K562 (cell line): ENCODE results near the gene DDAH2. TPM values are rescaled to one million over a fixed set of nuclear protein-coding genes. Genes with fewer than 3 reads are reported as not detected.
A peak's percentile ranks its signal among the peaks of the same experiment; 100 is the strongest.

Experiments used
- BHLHE40 ChIP-seq: IDR thresholded peaks from 2 replicates; pipeline ENCODE4 v1.6.1; 2011; ENCODE audit warnings: low read length, improper control_type of control experiment
- CXXC5 ChIP-seq: fragments of 250-450 bp; sonication (Bioruptor Pico); IDR thresholded peaks from 2 replicates; pipeline ENCODE4 v1.8.0; 2022; ENCODE audit warnings: inconsistent platforms, mild to moderate bottlenecking, moderate library complexity
- E2F3 ChIP-seq: fragments of 250-450 bp; sonication (Bioruptor Pico); IDR thresholded peaks from 2 replicates; pipeline ENCODE4 v1.4.0; 2020; ENCODE audit warnings: mild to moderate bottlenecking
- FIP1L1 ChIP-seq: fragments of 200-400 bp; formaldehyde crosslinking; IDR thresholded peaks from 2 replicates; pipeline ENCODE4 v1.6.1; 2018; ENCODE audit warnings: mild to moderate bottlenecking, low read depth, low read length; ENCODE audit not compliant: poor library complexity, severe bottlenecking
- FOXA3 ChIP-seq, 2 experiments: fragments of 450-650 bp in 1 of 2; sonication (generic) in 1 of 2; formaldehyde crosslinking; IDR thresholded peaks in 1 of 2; conservative IDR thresholded peaks in 1 of 2; 2 replicates each; pipeline versions ENCODE4 v1.4.0 to v1.8.0; 2020 to 2022; ENCODE audit warnings: mild to moderate bottlenecking in 2 of 2, missing genetic modification reagents in 1 of 2
- HOXB6 ChIP-seq: fragments of 250-450 bp; sonication (Bioruptor Pico); IDR thresholded peaks from 2 replicates; pipeline ENCODE4 v1.5.1; 2022; ENCODE audit warnings: mild to moderate bottlenecking, borderline replicate concordance
- RBM39 ChIP-seq: fragments of 200-400 bp; formaldehyde crosslinking; optimal IDR thresholded peaks from 2 replicates; pipeline ENCODE3; 2018; ENCODE audit warnings: low read depth, low read length
- SAFB2 ChIP-seq: fragments of 200-400 bp; formaldehyde crosslinking; IDR thresholded peaks from 2 replicates; pipeline ENCODE4 v1.6.1; 2018; ENCODE audit warnings: borderline replicate concordance, low read length, low read depth, moderate library complexity; ENCODE audit not compliant: severe bottlenecking
- SP2 ChIP-seq: IDR thresholded peaks from 2 replicates; pipeline ENCODE4 v1.6.1; 2011; ENCODE audit warnings: mild to moderate bottlenecking, low read depth, low read length, moderate library complexity; ENCODE audit not compliant: poor library complexity, severe bottlenecking; ENCODE audit errors: extremely low read depth
- TCF3 ChIP-seq: sonication (generic); formaldehyde crosslinking; IDR thresholded peaks from 2 replicates; pipeline ENCODE4 v1.4.0; 2020; ENCODE audit warnings: mild to moderate bottlenecking, missing genetic modification reagents
- THRA ChIP-seq: fragments of 450-650 bp; IDR thresholded peaks from 2 replicates; pipeline ENCODE4 v1.6.1; 2017; ENCODE audit warnings: mild to moderate bottlenecking, moderate library complexity
- ZBTB49 ChIP-seq: sonication (generic); formaldehyde crosslinking; IDR thresholded peaks from 2 replicates; pipeline ENCODE4 v1.8.0; 2022; ENCODE audit warnings: missing genetic modification reagents, mild to moderate bottlenecking, borderline replicate concordance
- ZNF583 ChIP-seq: fragments of 250-450 bp; sonication (Bioruptor Pico); IDR thresholded peaks from 2 replicates; pipeline ENCODE4 v1.4.0; 2020
- polyA plus RNA-seq, 8 experiments: library from polyadenylated mRNA; depleted of rRNA in 4 of 8; stranded (reverse) in 5 of 8; unstranded in 3 of 8; fragments of >200 nt; fragmentation: Nextera tagmentation in 2 of 8; fragmentation: Illumina TruSeq in 1 of 8; extraction: Ambion mirVana in 2 of 8; extraction: Trizol in 1 of 8; gene quantifications; 2 replicates each; pipeline versions ENCODE4 v1.2.1 to v1.2.3, GENCODE V29; 2011 to 2014; ENCODE audit warnings: inconsistent platforms in 1 of 8, missing spikeins in 1 of 8
- total RNA-seq, 7 experiments: library from RNA; depleted of rRNA in 6 of 7; stranded (reverse); fragments of >200 nt in 6 of 7; fragmentation: Illumina TruSeq in 2 of 7; extraction: Trizol in 2 of 7; gene quantifications; 2 replicates each; pipeline versions ENCODE4 v1.2.1 to v1.2.3, GENCODE V29; 2011 to 2021; ENCODE audit warnings: low replicate concordance in 1 of 7
- TF ChIP-seq, protein P1 (sequence below): sonication (generic); formaldehyde crosslinking; IDR thresholded peaks from 2 replicates; pipeline ENCODE4 v1.8.0; 2022; ENCODE audit warnings: mild to moderate bottlenecking, missing genetic modification reagents
- TF ChIP-seq, protein P2 (sequence below): sonication (generic); formaldehyde crosslinking; IDR thresholded peaks from 2 replicates; pipeline ENCODE4 v1.8.0; 2022; ENCODE audit warnings: mild to moderate bottlenecking, missing genetic modification reagents

DDAH2 gene
- total and polyA plus RNA-seq, 9 of the 15 experiments (the other 6 are each of a cell fraction or from before 2014, with no cell fraction given): 1.8 to 45.4 (median 21.4) TPM

- TF ChIP-seq, protein P1, sequence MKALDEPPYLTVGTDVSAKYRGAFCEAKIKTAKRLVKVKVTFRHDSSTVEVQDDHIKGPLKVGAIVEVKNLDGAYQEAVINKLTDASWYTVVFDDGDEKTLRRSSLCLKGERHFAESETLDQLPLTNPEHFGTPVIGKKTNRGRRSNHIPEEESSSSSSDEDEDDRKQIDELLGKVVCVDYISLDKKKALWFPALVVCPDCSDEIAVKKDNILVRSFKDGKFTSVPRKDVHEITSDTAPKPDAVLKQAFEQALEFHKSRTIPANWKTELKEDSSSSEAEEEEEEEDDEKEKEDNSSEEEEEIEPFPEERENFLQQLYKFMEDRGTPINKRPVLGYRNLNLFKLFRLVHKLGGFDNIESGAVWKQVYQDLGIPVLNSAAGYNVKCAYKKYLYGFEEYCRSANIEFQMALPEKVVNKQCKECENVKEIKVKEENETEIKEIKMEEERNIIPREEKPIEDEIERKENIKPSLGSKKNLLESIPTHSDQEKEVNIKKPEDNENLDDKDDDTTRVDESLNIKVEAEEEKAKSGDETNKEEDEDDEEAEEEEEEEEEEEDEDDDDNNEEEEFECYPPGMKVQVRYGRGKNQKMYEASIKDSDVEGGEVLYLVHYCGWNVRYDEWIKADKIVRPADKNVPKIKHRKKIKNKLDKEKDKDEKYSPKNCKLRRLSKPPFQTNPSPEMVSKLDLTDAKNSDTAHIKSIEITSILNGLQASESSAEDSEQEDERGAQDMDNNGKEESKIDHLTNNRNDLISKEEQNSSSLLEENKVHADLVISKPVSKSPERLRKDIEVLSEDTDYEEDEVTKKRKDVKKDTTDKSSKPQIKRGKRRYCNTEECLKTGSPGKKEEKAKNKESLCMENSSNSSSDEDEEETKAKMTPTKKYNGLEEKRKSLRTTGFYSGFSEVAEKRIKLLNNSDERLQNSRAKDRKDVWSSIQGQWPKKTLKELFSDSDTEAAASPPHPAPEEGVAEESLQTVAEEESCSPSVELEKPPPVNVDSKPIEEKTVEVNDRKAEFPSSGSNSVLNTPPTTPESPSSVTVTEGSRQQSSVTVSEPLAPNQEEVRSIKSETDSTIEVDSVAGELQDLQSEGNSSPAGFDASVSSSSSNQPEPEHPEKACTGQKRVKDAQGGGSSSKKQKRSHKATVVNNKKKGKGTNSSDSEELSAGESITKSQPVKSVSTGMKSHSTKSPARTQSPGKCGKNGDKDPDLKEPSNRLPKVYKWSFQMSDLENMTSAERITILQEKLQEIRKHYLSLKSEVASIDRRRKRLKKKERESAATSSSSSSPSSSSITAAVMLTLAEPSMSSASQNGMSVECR (CRISPR knock-in tag): peak; percentile 99
- peak; percentile 99 for TF ChIP-seq CXXC5
- peak; percentile 99 for TF ChIP-seq E2F3 (CRISPR knock-in tag)
- peak; percentile 69; the same call in 1 of the 2 replicates for TF ChIP-seq HOXB6
- peak; percentile 97 for TF ChIP-seq FIP1L1
- peak; percentile 80; the same call in 1 of the 2 replicates for TF ChIP-seq ZNF583 (CRISPR knock-in tag)
- TF ChIP-seq BHLHE40: peak; percentile 98
- TF ChIP-seq ZBTB49 (CRISPR knock-in tag): peak; percentile 97; the same call in 1 of the 2 replicates
- TF ChIP-seq THRA: no peak
- TF ChIP-seq, protein P2, sequence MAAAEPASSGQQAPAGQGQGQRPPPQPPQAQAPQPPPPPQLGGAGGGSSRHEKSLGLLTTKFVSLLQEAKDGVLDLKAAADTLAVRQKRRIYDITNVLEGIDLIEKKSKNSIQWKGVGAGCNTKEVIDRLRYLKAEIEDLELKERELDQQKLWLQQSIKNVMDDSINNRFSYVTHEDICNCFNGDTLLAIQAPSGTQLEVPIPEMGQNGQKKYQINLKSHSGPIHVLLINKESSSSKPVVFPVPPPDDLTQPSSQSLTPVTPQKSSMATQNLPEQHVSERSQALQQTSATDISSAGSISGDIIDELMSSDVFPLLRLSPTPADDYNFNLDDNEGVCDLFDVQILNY: peak; percentile 98
- peak; percentile 93 for TF ChIP-seq RBM39
- peak; percentile 54 for TF ChIP-seq TCF3 (CRISPR knock-in tag)
- no peak for TF ChIP-seq SAFB2
- peak in 1 of 2 experiments; percentile 95; a peak in 2 of 4 replicates for TF ChIP-seq FOXA3 (CRISPR knock-in tag; conservative IDR thresholded peaks at IDR 0.05 in 1 of 2, IDR thresholded peaks at IDR 0.05 in 1 of 2)
- peak; percentile 88 for TF ChIP-seq SP2
These were observed 10.7 kb upstream of the DDAH2 start, which contains the start of gene MSH5 (continued) for GRCh38 chr6:31739639-31740396.
